ENCODE measurements around the gene HDAC4. TPM values are rescaled to one million over a fixed set of nuclear protein-coding genes. Genes with fewer than 3 reads are reported as not detected.

Gene HDAC4
- total RNA-seq, 5 donors from 2014 or later (not counting 1 experiment from before 2014, with no cell fraction given), result 44.8 to 80.2 (median 60.9) TPM

DNA sequence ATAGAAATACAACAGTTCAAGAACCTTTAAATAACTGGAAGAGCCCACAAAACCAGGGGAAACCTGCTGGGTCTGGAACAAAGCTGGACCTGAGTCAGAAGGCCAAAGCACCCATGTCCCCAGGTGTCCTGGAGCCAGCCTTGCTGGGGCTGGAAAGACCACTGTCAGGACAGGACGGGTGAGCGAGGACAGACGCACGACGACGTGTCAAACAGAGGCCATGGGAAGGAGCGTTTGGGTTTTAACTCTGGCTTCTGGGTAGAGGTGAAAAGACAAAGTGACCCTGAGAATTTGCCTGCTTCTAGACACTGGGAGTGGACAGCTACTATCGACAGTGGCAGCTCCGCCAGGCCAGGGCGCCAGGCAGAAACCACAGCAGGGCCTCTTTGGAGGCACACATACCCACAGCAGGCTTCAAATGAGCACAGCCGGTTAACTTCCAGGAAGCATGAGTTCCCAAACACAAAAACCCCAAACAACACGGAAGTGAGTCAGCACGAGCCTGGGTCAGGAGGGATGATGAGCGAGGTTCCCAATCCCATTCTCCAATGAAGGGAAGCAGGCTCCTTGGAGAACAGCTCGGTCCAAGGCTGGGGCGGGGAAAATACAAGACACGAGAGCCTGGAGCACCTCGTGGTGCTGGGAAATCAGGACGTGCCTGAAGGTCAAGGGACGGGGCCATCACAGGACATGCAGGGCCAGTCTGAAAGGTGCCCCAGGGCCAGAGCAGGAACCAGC, 344.9 kb downstream of the HDAC4 start:
- no peak overlapping the region for H3K27ac Mint-ChIP-seq
- Histone ChIP-seq H3K36me3 (ENCODE audit: control insufficient read depth in 2 of 2, extremely low read depth in 1 of 2, insufficient read depth in 1 of 2, low read length in 1 of 2) (peaks cover 14 to 54% of the 10 kb centered on the region in 2 donors), H3K4me1 (ENCODE audit: control insufficient read depth in 1 of 2, extremely low read depth in 1 of 2, insufficient read depth in 2 of 2, low read length in 2 of 2) (no peaks in the 10 kb centered on the region), H3K27ac (ENCODE audit: low read length) (no peak overlapping the region), H3K9me3 (no peaks in the 10 kb centered on the region), H3K4me3 (ENCODE audit: control insufficient read depth in 1 of 2, extremely low read depth in 1 of 2, low read length in 1 of 2) (no peak overlapping the region), H3K27me3 (replicated peaks in 1 of 2; ENCODE audit: control insufficient read depth in 2 of 2, extremely low read depth in 1 of 2, insufficient read depth in 2 of 2, low read length in 1 of 2) (no peaks in the 10 kb centered on the region)
- POLR2A ChIA-PET, result no interaction called here
- ATAC-seq (replicated peaks in 1 of 4) (no peak), DNase-seq (no peak)
- peaks cover 36% of the 10 kb centered on the region for H3K36me3 Mint-ChIP-seq
- H3K9me3 Mint-ChIP-seq, result no peaks in the 10 kb centered on the region
- no peak overlapping the region for H3K4me3 Mint-ChIP-seq
- no peaks in the 10 kb centered on the region for H3K4me1 Mint-ChIP-seq
- CTCF ChIA-PET, result interaction anchor here in 1 of 2 donors (0.7 kb wide), 1 partner anchor 796 kb away, joined by 4 read pairs; no protein-coding TSS in a partner anchor
- 96% methylated on average over 11 of the region's 20 CpGs for WGBS (ENCODE audit: insufficient coverage)
- no peaks in the 10 kb centered on the region for H3K27me3 Mint-ChIP-seq

DNA sequence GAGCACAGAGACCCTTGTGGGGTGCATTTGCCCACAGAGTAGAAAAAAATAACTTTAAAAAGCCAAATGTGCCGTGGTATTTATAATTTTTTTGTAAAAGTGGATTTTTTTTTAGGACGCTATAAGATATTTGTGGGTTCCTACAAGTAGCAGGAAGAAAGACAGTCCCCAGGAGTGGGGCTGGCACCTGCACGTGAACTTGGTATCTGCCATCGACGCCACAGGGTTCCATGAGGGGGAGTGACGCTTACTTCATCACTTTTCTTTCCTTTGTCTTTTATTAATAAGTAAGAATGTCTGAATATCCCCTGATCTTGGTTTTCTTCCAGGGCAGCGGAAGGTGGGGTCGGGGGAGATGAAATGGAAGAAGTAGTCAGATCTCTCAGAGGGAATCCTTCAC, 345.9 kb downstream of the HDAC4 start:
- no peak overlapping the region for H3K4me3 Mint-ChIP-seq
- DNase-seq (no peak), ATAC-seq (replicated peaks in 1 of 4) (no peak)
- POLR2A ChIA-PET, result no interaction called here
- H3K27ac Mint-ChIP-seq, result no peak overlapping the region
- no peaks in the 10 kb centered on the region for H3K9me3 ChIP-seq
- peaks cover 14 to 55% of the 10 kb centered on the region in 2 donors for H3K36me3 ChIP-seq (ENCODE audit: control insufficient read depth in 2 of 2, extremely low read depth in 1 of 2, insufficient read depth in 1 of 2, low read length in 1 of 2)
- peaks cover 34% of the 10 kb centered on the region for H3K36me3 Mint-ChIP-seq
- H3K27me3 Mint-ChIP-seq, result no peaks in the 10 kb centered on the region
- H3K4me1 Mint-ChIP-seq, result no peaks in the 10 kb centered on the region
- H3K4me3 ChIP-seq (ENCODE audit: control insufficient read depth in 1 of 2, extremely low read depth in 1 of 2, low read length in 1 of 2), result no peak overlapping the region
- no peaks in the 10 kb centered on the region for H3K27me3 ChIP-seq (replicated peaks in 1 of 2; ENCODE audit: control insufficient read depth in 2 of 2, extremely low read depth in 1 of 2, insufficient read depth in 2 of 2, low read length in 1 of 2)
- CTCF ChIA-PET, result interaction anchor here in 1 of 2 donors (0.7 kb wide), 1 partner anchor 797 kb away, joined by 4 read pairs; no protein-coding TSS in a partner anchor
- no peak overlapping the region for H3K27ac ChIP-seq (ENCODE audit: low read length)
- 100% methylated on average over 2 of the region's 8 CpGs for WGBS (ENCODE audit: insufficient coverage)
- no peaks in the 10 kb centered on the region for H3K4me1 ChIP-seq (ENCODE audit: control insufficient read depth in 1 of 2, extremely low read depth in 1 of 2, insufficient read depth in 2 of 2, low read length in 2 of 2)
- H3K9me3 Mint-ChIP-seq, result no peaks in the 10 kb centered on the region

DNA sequence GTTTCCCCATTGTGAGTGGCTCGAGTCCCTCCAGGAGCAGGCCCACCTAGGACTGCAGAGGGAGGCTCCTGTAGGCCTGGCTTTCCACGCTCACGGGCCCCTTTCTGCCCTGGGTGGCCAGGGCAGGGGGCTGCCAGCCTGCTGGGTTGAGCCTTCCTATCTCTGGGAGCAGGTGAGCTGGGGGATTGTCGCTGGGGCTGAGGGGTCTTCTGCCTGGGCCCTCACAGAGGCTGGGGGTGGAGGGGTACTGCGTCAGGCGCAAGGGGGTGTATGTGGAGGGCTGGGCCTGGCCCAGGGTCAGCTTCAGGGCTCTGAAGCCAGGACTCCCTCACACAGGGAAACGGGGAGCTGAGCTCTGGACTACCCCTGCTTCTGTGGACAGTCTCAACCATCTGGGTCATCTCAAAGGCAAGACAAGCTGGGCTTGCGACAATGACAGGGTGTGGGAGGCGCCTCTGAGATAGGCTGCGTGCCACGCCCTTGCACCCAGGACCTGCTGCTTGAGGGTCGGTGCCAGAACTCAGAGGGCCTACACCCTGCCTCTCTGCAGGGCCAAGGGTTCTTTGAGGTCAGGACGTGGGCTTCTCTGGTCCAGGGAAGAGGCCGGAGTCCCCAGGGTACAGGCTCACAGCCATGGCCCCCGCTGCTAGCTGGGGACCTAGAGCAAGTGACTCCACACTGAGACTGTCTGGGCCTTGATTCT, 346.9 kb downstream of the HDAC4 start:
- DNase-seq (no peak), ATAC-seq (replicated peaks in 1 of 4) (no peak)
- Histone ChIP-seq H3K27me3 (replicated peaks in 1 of 2; ENCODE audit: control insufficient read depth in 2 of 2, extremely low read depth in 1 of 2, insufficient read depth in 2 of 2, low read length in 1 of 2) (no peaks in the 10 kb centered on the region), H3K4me1 (ENCODE audit: control insufficient read depth in 1 of 2, extremely low read depth in 1 of 2, insufficient read depth in 2 of 2, low read length in 2 of 2) (no peaks in the 10 kb centered on the region), H3K9me3 (no peaks in the 10 kb centered on the region), H3K36me3 (ENCODE audit: control insufficient read depth in 2 of 2, extremely low read depth in 1 of 2, insufficient read depth in 1 of 2, low read length in 1 of 2) (peaks cover 14 to 52% of the 10 kb centered on the region in 2 donors), H3K4me3 (ENCODE audit: control insufficient read depth in 1 of 2, extremely low read depth in 1 of 2, low read length in 1 of 2) (no peak overlapping the region), H3K27ac (ENCODE audit: low read length) (no peak overlapping the region)
- Mint-ChIP-seq H3K4me3 (no peak overlapping the region), H3K4me1 (no peaks in the 10 kb centered on the region), H3K27ac (no peak overlapping the region), H3K36me3 (peaks cover 35% of the 10 kb centered on the region), H3K9me3 (no peaks in the 10 kb centered on the region), H3K27me3 (no peaks in the 10 kb centered on the region)
- ChIA-PET CTCF (no interaction called here), POLR2A (no interaction called here)
- 96% methylated on average over 12 of the region's 15 CpGs for WGBS (ENCODE audit: insufficient coverage)

DNA sequence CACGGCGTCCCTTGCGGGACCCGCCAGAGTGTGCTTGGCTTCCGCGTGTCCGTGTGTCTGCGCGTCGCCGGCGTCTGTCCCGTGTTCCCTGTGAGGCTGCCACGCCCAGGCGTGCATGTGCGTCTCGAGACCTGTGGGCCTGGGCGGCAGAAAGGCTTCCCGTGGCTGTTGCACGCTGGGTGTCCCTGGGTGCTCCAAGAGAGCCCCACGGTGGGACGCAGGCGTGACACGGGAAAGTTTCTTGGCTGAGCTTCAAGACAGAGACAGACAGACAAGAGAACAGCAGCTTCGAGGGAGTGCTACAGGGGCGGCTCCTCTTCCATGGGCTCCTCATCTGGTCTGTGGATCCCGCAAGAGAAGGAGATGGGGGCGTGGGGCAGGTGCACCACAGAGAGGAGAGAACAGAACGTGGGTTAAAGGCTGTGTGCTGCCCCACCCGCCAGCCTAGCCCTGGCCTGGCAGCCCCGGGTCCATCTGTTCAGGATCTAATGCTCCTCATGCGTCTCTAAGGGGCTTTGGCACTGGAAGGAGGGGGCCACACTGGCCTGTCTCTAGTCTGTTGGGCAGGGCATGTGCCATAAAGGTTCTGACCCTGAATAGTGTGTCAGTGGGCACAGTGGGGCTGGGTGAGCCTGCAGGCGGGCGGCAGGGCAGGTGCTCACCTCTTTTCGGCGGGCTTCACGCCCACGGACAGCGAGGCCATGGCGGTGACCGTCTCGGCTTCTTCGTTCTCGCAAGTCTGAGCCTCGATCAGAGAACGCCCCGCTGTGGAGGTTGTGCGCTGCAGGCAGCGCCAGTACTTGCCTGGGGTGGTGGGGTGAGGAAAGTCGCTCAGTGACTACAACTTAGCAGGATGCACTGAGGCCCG, 347.8 kb downstream of the HDAC4 start:
- CTCF ChIA-PET, result no interaction called here
- DNase-seq (no peak), ATAC-seq (replicated peaks in 1 of 4) (no peak)
- 98% methylated on average over 41 of the region's 51 CpGs for WGBS (ENCODE audit: insufficient coverage)
- Histone ChIP-seq H3K36me3 (ENCODE audit: control insufficient read depth in 2 of 2, extremely low read depth in 1 of 2, insufficient read depth in 1 of 2, low read length in 1 of 2) (peaks cover 14 to 49% of the 10 kb centered on the region in 2 donors), H3K4me1 (ENCODE audit: control insufficient read depth in 1 of 2, extremely low read depth in 1 of 2, insufficient read depth in 2 of 2, low read length in 2 of 2) (no peaks in the 10 kb centered on the region), H3K27ac (ENCODE audit: low read length) (no peak overlapping the region), H3K27me3 (replicated peaks in 1 of 2; ENCODE audit: control insufficient read depth in 2 of 2, extremely low read depth in 1 of 2, insufficient read depth in 2 of 2, low read length in 1 of 2) (no peaks in the 10 kb centered on the region), H3K4me3 (ENCODE audit: control insufficient read depth in 1 of 2, extremely low read depth in 1 of 2, low read length in 1 of 2) (no peak overlapping the region), H3K9me3 (no peaks in the 10 kb centered on the region)
- POLR2A ChIA-PET, result no interaction called here
- Mint-ChIP-seq H3K4me1 (no peaks in the 10 kb centered on the region), H3K9me3 (no peaks in the 10 kb centered on the region), H3K27ac (no peak overlapping the region), H3K4me3 (no peak overlapping the region), H3K36me3 (peaks cover 42% of the 10 kb centered on the region), H3K27me3 (no peaks in the 10 kb centered on the region)

DNA sequence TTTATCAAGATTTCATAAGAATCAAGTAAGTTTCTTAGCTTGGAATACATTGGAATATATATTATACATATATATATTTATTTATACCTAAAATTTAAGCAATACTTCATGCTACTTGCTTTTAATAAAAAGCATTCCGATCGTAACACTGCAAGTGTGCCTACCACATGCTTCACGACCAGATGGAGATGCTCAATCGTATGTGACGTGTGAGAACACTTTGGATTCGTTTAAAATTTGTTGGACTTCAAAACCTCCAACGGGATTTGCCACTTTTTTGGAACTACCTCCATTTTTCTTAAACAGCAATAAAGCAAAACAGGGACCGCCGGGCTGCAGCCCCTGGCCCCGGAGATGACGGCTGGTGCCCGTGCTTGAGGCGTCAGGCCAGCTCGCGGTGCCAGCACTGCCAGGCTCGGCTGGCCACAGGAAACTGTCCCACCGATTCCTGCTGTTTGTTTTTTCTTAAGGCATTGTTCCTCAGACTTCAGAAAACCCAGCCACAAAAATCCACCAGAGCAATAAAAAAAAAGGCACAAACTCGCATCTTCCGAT, 348.9 kb downstream of the HDAC4 start:
- no peak for ATAC-seq (replicated peaks in 1 of 4)
- H3K4me3 Mint-ChIP-seq, result no peak overlapping the region

DNA sequence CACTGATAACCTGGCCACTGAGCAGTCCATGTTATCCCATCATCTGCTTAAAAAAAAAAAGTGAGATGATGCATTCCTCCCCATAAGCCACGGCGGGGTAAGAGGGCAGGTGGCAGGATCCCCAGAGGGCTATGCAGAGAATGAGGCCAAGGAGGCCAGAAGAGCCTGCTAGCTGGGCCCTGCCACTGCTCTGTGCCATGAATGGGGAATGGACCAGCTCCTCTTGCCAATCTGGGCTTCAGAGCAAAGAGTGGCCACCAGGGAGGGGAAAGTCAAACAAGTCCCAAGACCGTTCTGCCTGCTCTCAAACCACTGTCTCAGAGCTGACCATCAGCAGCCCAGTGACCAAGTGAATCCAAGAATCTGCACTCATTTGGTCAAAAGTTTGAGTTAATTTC, 350.6 kb downstream of the HDAC4 start:
- CTCF ChIA-PET, result no interaction called here
- peaks cover 14 to 34% of the 10 kb centered on the region in 2 donors for H3K36me3 ChIP-seq (ENCODE audit: control insufficient read depth in 2 of 2, extremely low read depth in 1 of 2, insufficient read depth in 1 of 2, low read length in 1 of 2)
- no peak overlapping the region for H3K4me3 ChIP-seq (ENCODE audit: control insufficient read depth in 1 of 2, extremely low read depth in 1 of 2, low read length in 1 of 2)
- no peak for ATAC-seq (replicated peaks in 1 of 4)
- POLR2A ChIA-PET, result no interaction called here
- no peaks in the 10 kb centered on the region for H3K4me1 Mint-ChIP-seq
- peaks cover 42% of the 10 kb centered on the region for H3K36me3 Mint-ChIP-seq
- no peaks in the 10 kb centered on the region for H3K27me3 ChIP-seq (replicated peaks in 1 of 2; ENCODE audit: control insufficient read depth in 2 of 2, extremely low read depth in 1 of 2, insufficient read depth in 2 of 2, low read length in 1 of 2)
- H3K27ac ChIP-seq (ENCODE audit: low read length), result no peak overlapping the region
- no peak overlapping the region for H3K27ac Mint-ChIP-seq
- no peak overlapping the region for H3K4me3 Mint-ChIP-seq
- no peaks in the 10 kb centered on the region for H3K9me3 Mint-ChIP-seq
- no peak for DNase-seq
- no peaks in the 10 kb centered on the region for H3K9me3 ChIP-seq
- WGBS (ENCODE audit: insufficient coverage), result 96% methylated on average over 2 of the region's 3 CpGs
- no peaks in the 10 kb centered on the region for H3K27me3 Mint-ChIP-seq
- no peaks in the 10 kb centered on the region for H3K4me1 ChIP-seq (ENCODE audit: control insufficient read depth in 1 of 2, extremely low read depth in 1 of 2, insufficient read depth in 2 of 2, low read length in 2 of 2)

More for the DNA sequence above, 348.9 kb downstream of the HDAC4 start:
- CTCF ChIA-PET, result no interaction called here
- Histone ChIP-seq H3K9me3 (no peaks in the 10 kb centered on the region), H3K4me3 (ENCODE audit: control insufficient read depth in 1 of 2, extremely low read depth in 1 of 2, low read length in 1 of 2) (no peak overlapping the region), H3K4me1 (ENCODE audit: control insufficient read depth in 1 of 2, extremely low read depth in 1 of 2, insufficient read depth in 2 of 2, low read length in 2 of 2) (no peaks in the 10 kb centered on the region), H3K27me3 (replicated peaks in 1 of 2; ENCODE audit: control insufficient read depth in 2 of 2, extremely low read depth in 1 of 2, insufficient read depth in 2 of 2, low read length in 1 of 2) (no peaks in the 10 kb centered on the region), H3K36me3 (ENCODE audit: control insufficient read depth in 2 of 2, extremely low read depth in 1 of 2, insufficient read depth in 1 of 2, low read length in 1 of 2) (peaks cover 14 to 46% of the 10 kb centered on the region in 2 donors), H3K27ac (ENCODE audit: low read length) (no peak overlapping the region)
- peaks cover 43% of the 10 kb centered on the region for H3K36me3 Mint-ChIP-seq
- WGBS (ENCODE audit: insufficient coverage), result 95% methylated on average over 18 of the region's 19 CpGs
- H3K9me3 Mint-ChIP-seq, result no peaks in the 10 kb centered on the region
- H3K27me3 Mint-ChIP-seq, result no peaks in the 10 kb centered on the region
- no peak overlapping the region for H3K27ac Mint-ChIP-seq
- POLR2A ChIA-PET, result no interaction called here
- no peak for DNase-seq
- no peaks in the 10 kb centered on the region for H3K4me1 Mint-ChIP-seq

All from T-cell (primary cell).